ENCODE data around the gene LRRC3. TPM values are rescaled to one million over a fixed set of nuclear protein-coding genes. Genes with fewer than 3 reads are reported as not detected.

Gene LRRC3
- total and polyA plus RNA-seq, 4 donors = 3.0 to 14.2 (median 7.5) TPM

GRCh38 chr21:44444286-44444931 is 10.9 kb upstream of the LRRC3 start:
- no peaks in the 10 kb centered on the region for H3K4me1 ChIP-seq (ENCODE audit: control insufficient read depth in 4 of 4, insufficient read depth in 4 of 4, low read length in 3 of 4)
- no peaks in the 10 kb centered on the region for H3K36me3 ChIP-seq (ENCODE audit: control insufficient read depth in 4 of 4, insufficient read depth in 3 of 4, low read depth in 1 of 4, low read length in 3 of 4)
- no peak overlapping the region for H3K4me3 ChIP-seq (ENCODE audit: low read depth in 1 of 3, low read length in 3 of 3)
- H3K27ac ChIP-seq (ENCODE audit: low read depth in 1 of 2, low read length in 2 of 2) = no peak overlapping the region
- no peak for TF ChIP-seq FOXA2 (IDR thresholded peaks at IDR 0.05)
- no peak for TF ChIP-seq ZBTB33 (IDR thresholded peaks at IDR 0.05)
- TF ChIP-seq CTCF (IDR thresholded peaks at IDR 0.05; ENCODE audit: low read depth, low read length, missing input control) = peak; percentile 16
- H3K27me3 ChIP-seq (ENCODE audit: control insufficient read depth in 4 of 4, insufficient read depth in 4 of 4, low read length in 3 of 4) = no peaks in the 10 kb centered on the region
- no peaks in the 10 kb centered on the region for H3K9me3 ChIP-seq (ENCODE audit: control insufficient read depth in 4 of 4, low read length in 3 of 4)
- no peak overlapping the region for H3K9ac ChIP-seq (ENCODE audit: low read depth in 1 of 2, low read length in 2 of 2)
- WGBS = 80% methylated on average over 21 of the region's 21 CpGs
- no peak for DNase-seq (ENCODE audit: low spot score)

GRCh38 chr21:44445145-44445812 is 10.0 kb upstream of the LRRC3 start:
- no peak for TF ChIP-seq CTCF (IDR thresholded peaks at IDR 0.05; ENCODE audit: low read depth, low read length, missing input control)
- no peak for TF ChIP-seq REST (IDR thresholded peaks at IDR 0.05)
- no peak for TF ChIP-seq ATF3 (IDR thresholded peaks at IDR 0.05)
- TF ChIP-seq EGR1 (IDR thresholded peaks at IDR 0.05; ENCODE audit: low read depth in 2 of 2) = no peak
- no peak for TF ChIP-seq ZBTB33 (IDR thresholded peaks at IDR 0.05)
- TF ChIP-seq YY1 (IDR thresholded peaks at IDR 0.05) = no peak
- no peak for DNase-seq (ENCODE audit: low spot score)
- H3K4me3 ChIP-seq (ENCODE audit: low read depth in 1 of 3, low read length in 3 of 3) = no peak overlapping the region
- no peaks in the 10 kb centered on the region for H3K27me3 ChIP-seq (ENCODE audit: control insufficient read depth in 4 of 4, insufficient read depth in 4 of 4, low read length in 3 of 4)
- 86% methylated on average over 19 of the region's 19 CpGs for WGBS
- H3K36me3 ChIP-seq (ENCODE audit: control insufficient read depth in 4 of 4, insufficient read depth in 3 of 4, low read depth in 1 of 4, low read length in 3 of 4) = no peaks in the 10 kb centered on the region
- H3K9ac ChIP-seq (ENCODE audit: low read depth in 1 of 2, low read length in 2 of 2) = no peak overlapping the region
- H3K27ac ChIP-seq (ENCODE audit: low read depth in 1 of 2, low read length in 2 of 2) = no peak overlapping the region
- no peaks in the 10 kb centered on the region for H3K4me1 ChIP-seq (ENCODE audit: control insufficient read depth in 4 of 4, insufficient read depth in 4 of 4, low read length in 3 of 4)
- no peaks in the 10 kb centered on the region for H3K9me3 ChIP-seq (ENCODE audit: control insufficient read depth in 4 of 4, low read length in 3 of 4)
